Activated CD4-positive, alpha-beta T cell treated with anti-CD3 and anti-CD28 coated beads for 4 hours (primary cell): Measurements from ENCODE around the gene PTGFR.

ENCODE experiments used
- DNase-seq, 2 donors: peaks; one replicate each; pipeline ENCODE4 v3.0.0-alpha.2; 2020

The PTGFR gene

GRCh38 chr1:78490861-78491450, at the start of gene PTGFR:
TSS of gene PTGFR (plus strand) at chr1:78490974. CDS start at chr1:78492744, 1,770 bp downstream.
- DNase-seq: no peak

GRCh38 chr1:78441921-78442320, 48.9 kb upstream of the PTGFR start:
- no peak for DNase-seq

GRCh38 chr1:78447086-78447485, 43.7 kb upstream of the PTGFR start:
- no peak for DNase-seq

GRCh38 chr1:78464449-78464891, 26.3 kb upstream of the PTGFR start:
- DNase-seq: no peak

GRCh38 chr1:78465143-78465542, 25.6 kb upstream of the PTGFR start:
- no peak for DNase-seq

- no peak for DNase-seq
These were observed 22.3 kb upstream of the PTGFR start for GRCh38 chr1:78468521-78468920.

- no peak for DNase-seq
These were observed 21.2 kb upstream of the PTGFR start for GRCh38 chr1:78469576-78469975.

GRCh38 chr1:78471890-78472620, 18.7 kb upstream of the PTGFR start:
- DNase-seq: no peak

- no peak for DNase-seq
These were observed 17.8 kb upstream of the PTGFR start for GRCh38 chr1:78472851-78473496.

GRCh38 chr1:78474092-78474491, 16.7 kb upstream of the PTGFR start:
- DNase-seq: no peak

GRCh38 chr1:78475888-78476610, 14.7 kb upstream of the PTGFR start:
- no peak for DNase-seq

GRCh38 chr1:78483903-78484302, 6.9 kb upstream of the PTGFR start:
- DNase-seq: no peak

- no peak for DNase-seq
These were observed 787 bp downstream of the PTGFR start for GRCh38 chr1:78491451-78492071.

GRCh38 chr1:78492386-78492950, 1.7 kb downstream of the PTGFR start:
- DNase-seq: no peak

- no peak for DNase-seq
These were observed 2.7 kb downstream of the PTGFR start for GRCh38 chr1:78493451-78493850.

GRCh38 chr1:78497201-78497600, 6.4 kb downstream of the PTGFR start:
- DNase-seq: no peak

- DNase-seq: no peak
These were observed 9.8 kb downstream of the PTGFR start for GRCh38 chr1:78500529-78500928.

- DNase-seq: no peak
These were observed 10.4 kb downstream of the PTGFR start for GRCh38 chr1:78501203-78501602.

GRCh38 chr1:78511334-78511733, 20.6 kb downstream of the PTGFR start:
- DNase-seq: no peak

- DNase-seq: no peak
These were observed 25.9 kb downstream of the PTGFR start for GRCh38 chr1:78516716-78517115.

- DNase-seq: no peak
These were observed 28.7 kb downstream of the PTGFR start for GRCh38 chr1:78519446-78519845.

- no peak for DNase-seq
These were observed 29.4 kb downstream of the PTGFR start for GRCh38 chr1:78520216-78520615.

- no peak for DNase-seq
These were observed 30.1 kb downstream of the PTGFR start for GRCh38 chr1:78520843-78521242.
